ENCODE data around the gene MARCHF7. TPM values are rescaled to one million over a fixed set of nuclear protein-coding genes. Genes with fewer than 3 reads are reported as not detected.
"Not testable (repeated sequence)": the region's sequence is repeated elsewhere in the genome, so short reads cannot be mapped to it uniquely, and the experiment has no call there.

Gene MARCHF7
- total RNA-seq, 1 experiment from 2014 or later = 84.3 TPM

- Histone ChIP-seq H3K9ac (ENCODE audit: low read length) (no peak overlapping the region), H3K27ac (ENCODE audit: low read length) (no peak overlapping the region), H3K9me2 (replicated peaks; ENCODE audit: low read length) (no peaks in the 10 kb centered on the region), H3K36me3 (ENCODE audit: low read depth, low read length) (peaks cover 62% of the 10 kb centered on the region), H2AFZ (ENCODE audit: low read length) (no peak overlapping the region), H3K79me2 (ENCODE audit: low read length) (peaks cover 95% of the 10 kb centered on the region), H3K4me1 (ENCODE audit: insufficient read depth, low read length) (no peaks in the 10 kb centered on the region; the same call in 1 of the 2 replicates), H3K27me3 (ENCODE audit: low read length) (no peaks in the 10 kb centered on the region), H4K20me1 (ENCODE audit: low read length) (peaks cover 59% of the 10 kb centered on the region), H3K4me2 (ENCODE audit: low read length) (no peak overlapping the region), H3F3A (ENCODE audit: low read length, unreplicated experiment) (no peaks in the 10 kb centered on the region), H3K4me3 (ENCODE audit: low read length) (no peak overlapping the region), H3K9me3 (ENCODE audit: low read length) (no peaks in the 10 kb centered on the region)
- intact Hi-C loops (cut with micrococcal nuclease) = no loop called here
- ChIA-PET POLR2A (ENCODE audit: unreplicated experiment) (no interaction called here), CTCF (no interaction called here)
- ATAC-seq = peak; percentile 31; the same call in 1 of the 2 replicates
- DNase-seq = no peak
- no TSS peak for BruUV-seq (replicated peaks)
- TF ChIP-seq EZH2 (IDR thresholded peaks at IDR 0.05; ENCODE audit: low read length, unreplicated experiment) (no peak), EZH2phosphoT487 (IDR thresholded peaks at IDR 0.05; ENCODE audit: borderline replicate concordance, low read length) (no peak), CTCF (conservative IDR thresholded peaks at IDR 0.05; ENCODE audit: low read depth, low read length) (no peak)
Observed at GRCh38 chr2:159738509-159739390, 26.4 kb downstream of the MARCHF7 start.

- Histone ChIP-seq H3K4me2 (ENCODE audit: low read length) (no peak overlapping the region), H2AFZ (ENCODE audit: low read length) (no peak overlapping the region), H3K79me2 (ENCODE audit: low read length) (peaks cover 67% of the 10 kb centered on the region)
Observed at GRCh38 chr2:159742846-159743245, 30.5 kb downstream of the MARCHF7 start.

GRCh38 chr2:159744363-159744762 is 32.1 kb downstream of the MARCHF7 start:
- H3K27ac ChIP-seq (ENCODE audit: low read length) = no peak overlapping the region
- no peak overlapping the region for H2AFZ ChIP-seq (ENCODE audit: low read length)
- peaks cover 27% of the 10 kb centered on the region for H4K20me1 ChIP-seq (ENCODE audit: low read length)
- no peak overlapping the region for H3K9ac ChIP-seq (ENCODE audit: low read length)
- no peaks in the 10 kb centered on the region for H3K9me3 ChIP-seq (ENCODE audit: low read length)
- no peaks in the 10 kb centered on the region for H3K9me2 ChIP-seq (replicated peaks; ENCODE audit: low read length)
- intact Hi-C loops (cut with micrococcal nuclease) = no loop called here
- no peak overlapping the region for H3K4me3 ChIP-seq (ENCODE audit: low read length)
- no peak for ATAC-seq
- no peak for DNase-seq
- no peaks in the 10 kb centered on the region for H3K27me3 ChIP-seq (ENCODE audit: low read length)
- TF ChIP-seq CTCF (conservative IDR thresholded peaks at IDR 0.05; ENCODE audit: low read depth, low read length) (no peak), EZH2phosphoT487 (IDR thresholded peaks at IDR 0.05; ENCODE audit: borderline replicate concordance, low read length) (no peak), EZH2 (IDR thresholded peaks at IDR 0.05; ENCODE audit: low read length, unreplicated experiment) (no peak)
- no TSS peak for BruUV-seq (replicated peaks)
- H3K79me2 ChIP-seq (ENCODE audit: low read length) = peaks cover 61% of the 10 kb centered on the region
- H3F3A ChIP-seq (ENCODE audit: low read length, unreplicated experiment) = no peaks in the 10 kb centered on the region
- POLR2A ChIA-PET (ENCODE audit: unreplicated experiment) = no interaction called here
- H3K36me3 ChIP-seq (ENCODE audit: low read depth, low read length) = peaks cover 56% of the 10 kb centered on the region
- CTCF ChIA-PET = no interaction called here
- no peaks in the 10 kb centered on the region for H3K4me1 ChIP-seq (ENCODE audit: insufficient read depth, low read length)
- H3K4me2 ChIP-seq (ENCODE audit: low read length) = no peak overlapping the region

More at GRCh38 chr2:159742846-159743245, 30.5 kb downstream of the MARCHF7 start:
- Histone ChIP-seq H3K9me2 (replicated peaks; ENCODE audit: low read length) (no peaks in the 10 kb centered on the region), H3K9ac (ENCODE audit: low read length) (no peak overlapping the region), H3K36me3 (ENCODE audit: low read depth, low read length) (peaks cover 50% of the 10 kb centered on the region), H4K20me1 (ENCODE audit: low read length) (peaks cover 39% of the 10 kb centered on the region), H3K9me3 (ENCODE audit: low read length) (no peaks in the 10 kb centered on the region), H3K4me3 (ENCODE audit: low read length) (no peak overlapping the region), H3K27ac (ENCODE audit: low read length) (no peak overlapping the region), H3K4me1 (ENCODE audit: insufficient read depth, low read length) (no peaks in the 10 kb centered on the region), H3K27me3 (ENCODE audit: low read length) (no peaks in the 10 kb centered on the region), H3F3A (ENCODE audit: low read length, unreplicated experiment) (no peaks in the 10 kb centered on the region)
- BruUV-seq (replicated peaks) = no TSS peak
- no peak for TF ChIP-seq EZH2phosphoT487 (IDR thresholded peaks at IDR 0.05; ENCODE audit: borderline replicate concordance, low read length)
- DNase-seq (no peak), ATAC-seq (no peak)
- ChIA-PET POLR2A (ENCODE audit: unreplicated experiment) (no interaction called here), CTCF (no interaction called here)
- intact Hi-C loops (cut with micrococcal nuclease) = no loop called here

- ATAC-seq; H3K4me2 ChIP-seq (ENCODE audit: low read length); H2AFZ ChIP-seq (ENCODE audit: low read length); H3K9me3 ChIP-seq (ENCODE audit: low read length); H3K27me3 ChIP-seq (ENCODE audit: low read length); BruUV-seq (replicated peaks); H3K4me1 ChIP-seq (ENCODE audit: insufficient read depth, low read length); H3F3A ChIP-seq (ENCODE audit: low read length, unreplicated experiment); H3K9ac ChIP-seq (ENCODE audit: low read length); POLR2A ChIA-PET (ENCODE audit: unreplicated experiment); intact Hi-C loops (cut with micrococcal nuclease); CTCF ChIA-PET; H3K4me3 ChIP-seq (ENCODE audit: low read length); H3K27ac ChIP-seq (ENCODE audit: low read length); H3K9me2 ChIP-seq (replicated peaks; ENCODE audit: low read length); DNase-seq: not testable (repeated sequence)
- H4K20me1 ChIP-seq (ENCODE audit: low read length) = peaks cover 20% of the 10 kb centered on the region
- H3K36me3 ChIP-seq (ENCODE audit: low read depth, low read length) = peaks cover 57% of the 10 kb centered on the region
- H3K79me2 ChIP-seq (ENCODE audit: low read length) = peaks cover 60% of the 10 kb centered on the region
Observed at GRCh38 chr2:159745237-159745636, 32.9 kb downstream of the MARCHF7 start.
